Measurements from ENCODE around the gene SLC4A3. TPM values are rescaled to one million over a fixed set of nuclear protein-coding genes. Genes with fewer than 3 reads are reported as not detected.

Gene SLC4A3
- polyA plus RNA-seq, 1 of the 3 experiments (the other 2 are of a cell fraction), result 12.3 TPM

- Histone ChIP-seq H3K4me2 (no peak overlapping the region), H3K9ac (no peak overlapping the region), H2AFZ (ENCODE audit: low read depth) (no peak overlapping the region), H3K4me1 (ENCODE audit: control insufficient read depth in 1 of 2, insufficient read depth in 2 of 2, low read depth in 1 of 2, low read length in 1 of 2) (no peaks in the 10 kb centered on the region), H3K79me2 (ENCODE audit: insufficient read depth) (no peaks in the 10 kb centered on the region), H3F3A (replicated peaks; ENCODE audit: insufficient read depth) (no peaks in the 10 kb centered on the region), H3K9me2 (no peaks in the 10 kb centered on the region), H3K9me3 (no peaks in the 10 kb centered on the region), H3K27me3 (ENCODE audit: insufficient read depth) (peaks cover 15% of the 10 kb centered on the region; the same call in 1 of the 2 replicates), H3K36me3 (replicated peaks in 1 of 2; ENCODE audit: control insufficient read depth in 1 of 2, insufficient read depth in 2 of 2, low read length in 1 of 2) (no peaks in the 10 kb centered on the region), H3K27ac (ENCODE audit: low read depth in 2 of 2, low read length in 1 of 2) (no peak overlapping the region), H4K20me1 (ENCODE audit: insufficient read depth) (no peaks in the 10 kb centered on the region), H3K4me3 (ENCODE audit: low read depth in 2 of 2, low read length in 1 of 2) (no peak overlapping the region)
- no peak for TF ChIP-seq IRF3 (IDR thresholded peaks at IDR 0.05; ENCODE audit: low read depth, low read length)
- TF ChIP-seq CTCF (IDR thresholded peaks at IDR 0.05), result no peak
- TF ChIP-seq NFIC (IDR thresholded peaks at IDR 0.05; ENCODE audit: borderline replicate concordance), result no peak
- TF ChIP-seq FOXM1 (IDR thresholded peaks at IDR 0.05; ENCODE audit: low read depth), result no peak
- no peak for TF ChIP-seq GABPA (IDR thresholded peaks at IDR 0.05; ENCODE audit: low read depth)
- TF ChIP-seq TCF12 (IDR thresholded peaks at IDR 0.05), result no peak
- TF ChIP-seq, protein P1, sequence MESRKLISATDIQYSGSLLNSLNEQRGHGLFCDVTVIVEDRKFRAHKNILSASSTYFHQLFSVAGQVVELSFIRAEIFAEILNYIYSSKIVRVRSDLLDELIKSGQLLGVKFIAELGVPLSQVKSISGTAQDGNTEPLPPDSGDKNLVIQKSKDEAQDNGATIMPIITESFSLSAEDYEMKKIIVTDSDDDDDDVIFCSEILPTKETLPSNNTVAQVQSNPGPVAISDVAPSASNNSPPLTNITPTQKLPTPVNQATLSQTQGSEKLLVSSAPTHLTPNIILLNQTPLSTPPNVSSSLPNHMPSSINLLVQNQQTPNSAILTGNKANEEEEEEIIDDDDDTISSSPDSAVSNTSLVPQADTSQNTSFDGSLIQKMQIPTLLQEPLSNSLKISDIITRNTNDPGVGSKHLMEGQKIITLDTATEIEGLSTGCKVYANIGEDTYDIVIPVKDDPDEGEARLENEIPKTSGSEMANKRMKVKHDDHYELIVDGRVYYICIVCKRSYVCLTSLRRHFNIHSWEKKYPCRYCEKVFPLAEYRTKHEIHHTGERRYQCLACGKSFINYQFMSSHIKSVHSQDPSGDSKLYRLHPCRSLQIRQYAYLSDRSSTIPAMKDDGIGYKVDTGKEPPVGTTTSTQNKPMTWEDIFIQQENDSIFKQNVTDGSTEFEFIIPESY (IDR thresholded peaks at IDR 0.05; ENCODE audit: borderline replicate concordance, low read depth), result no peak
- no peak for TF ChIP-seq FOXJ3 (CRISPR knock-in tag; IDR thresholded peaks at IDR 0.05)
- no peak for TF ChIP-seq ELF1 (IDR thresholded peaks at IDR 0.05)
- no peak for TF ChIP-seq SMC3 (IDR thresholded peaks at IDR 0.05; ENCODE audit: low read depth, low read length)
- TF ChIP-seq SIN3A (IDR thresholded peaks at IDR 0.05; ENCODE audit: borderline replicate concordance, low read depth, low read length), result no peak
- no peak for TF ChIP-seq JUND (IDR thresholded peaks at IDR 0.05)
- TF ChIP-seq MXI1 (IDR thresholded peaks at IDR 0.05; ENCODE audit: low read depth, low read length), result no peak
- POLR2A ChIA-PET, result no interaction called here
- no peak for DNase-seq
- WGBS (ENCODE audit: low lambda C conversion rate), result under 1% methylated on average over 7 of the region's 7 CpGs
- CTCF ChIA-PET, result interaction anchor here (0.8 to 1.5 kb wide), 4 partner anchors 28 to 166 kb away, joined by 3 to 4 read pairs (median 3); no protein-coding TSS in a partner anchor
Measured at GRCh38 chr2:219661197-219661954, 33.9 kb downstream of the SLC4A3 start.
